AG09319 (cell line): ENCODE data around the gene VPS4B.

Experiments used
- DNase-seq: peaks from one replicate; pipeline ENCODE4 v3.0.0-alpha.2; 2010; ENCODE audit warnings: low read depth; ENCODE audit errors: extremely low read depth
- TF ChIP-seq, protein P1 (sequence below): IDR thresholded peaks from 2 replicates; pipeline ENCODE4 v1.5.1; 2011; ENCODE audit warnings: low read depth, mild to moderate bottlenecking, inconsistent platforms, low read length, moderate library complexity

VPS4B gene

DNA sequence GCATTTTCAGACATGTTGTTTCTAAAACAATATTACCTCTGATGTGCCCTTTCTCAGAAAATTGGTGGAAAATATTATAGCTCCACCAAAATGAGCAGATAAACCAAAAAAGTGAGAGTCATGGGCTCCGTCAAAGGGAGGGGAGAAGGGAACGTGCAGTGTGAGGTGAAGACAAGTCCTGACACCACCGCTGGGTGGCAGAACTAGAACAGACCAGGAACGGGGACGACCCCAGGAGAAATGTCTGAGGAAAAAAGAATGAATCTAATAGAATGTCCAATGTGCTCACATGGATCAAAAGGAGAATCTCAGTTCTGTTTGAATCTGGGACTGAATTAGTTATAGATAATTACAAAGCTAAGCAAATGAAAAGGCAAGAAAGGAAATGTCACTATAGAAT, 80.1 kb downstream of the VPS4B start:
- DNase-seq: no peak
- TF ChIP-seq, protein P1, sequence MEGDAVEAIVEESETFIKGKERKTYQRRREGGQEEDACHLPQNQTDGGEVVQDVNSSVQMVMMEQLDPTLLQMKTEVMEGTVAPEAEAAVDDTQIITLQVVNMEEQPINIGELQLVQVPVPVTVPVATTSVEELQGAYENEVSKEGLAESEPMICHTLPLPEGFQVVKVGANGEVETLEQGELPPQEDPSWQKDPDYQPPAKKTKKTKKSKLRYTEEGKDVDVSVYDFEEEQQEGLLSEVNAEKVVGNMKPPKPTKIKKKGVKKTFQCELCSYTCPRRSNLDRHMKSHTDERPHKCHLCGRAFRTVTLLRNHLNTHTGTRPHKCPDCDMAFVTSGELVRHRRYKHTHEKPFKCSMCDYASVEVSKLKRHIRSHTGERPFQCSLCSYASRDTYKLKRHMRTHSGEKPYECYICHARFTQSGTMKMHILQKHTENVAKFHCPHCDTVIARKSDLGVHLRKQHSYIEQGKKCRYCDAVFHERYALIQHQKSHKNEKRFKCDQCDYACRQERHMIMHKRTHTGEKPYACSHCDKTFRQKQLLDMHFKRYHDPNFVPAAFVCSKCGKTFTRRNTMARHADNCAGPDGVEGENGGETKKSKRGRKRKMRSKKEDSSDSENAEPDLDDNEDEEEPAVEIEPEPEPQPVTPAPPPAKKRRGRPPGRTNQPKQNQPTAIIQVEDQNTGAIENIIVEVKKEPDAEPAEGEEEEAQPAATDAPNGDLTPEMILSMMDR: peak; percentile 46

DNA sequence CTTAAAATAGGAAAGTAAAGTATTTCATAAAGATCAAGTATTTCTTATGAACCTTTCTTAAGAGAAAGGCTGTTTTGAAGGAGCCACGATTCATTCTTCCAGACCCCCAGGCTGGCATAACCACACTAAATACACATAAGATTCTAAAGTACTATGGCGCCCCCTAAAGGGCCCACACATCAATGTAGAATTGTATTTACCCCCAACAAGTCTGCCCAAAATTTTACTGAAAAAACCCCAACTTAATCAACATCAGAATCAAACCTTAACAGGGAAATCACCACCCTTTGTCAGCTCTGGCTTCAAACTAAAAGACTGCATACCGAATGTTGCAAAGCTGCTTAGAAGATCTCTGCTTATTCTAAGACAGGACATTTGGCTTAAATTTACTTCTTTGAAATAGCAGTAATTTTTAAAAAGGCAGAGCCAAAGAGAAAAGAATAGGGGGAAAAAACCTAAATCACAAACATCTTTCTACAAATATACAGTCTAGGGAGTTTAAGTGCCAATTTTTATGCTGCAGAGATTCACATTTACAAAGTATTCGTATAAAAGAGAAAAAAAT, 82.3 kb downstream of the VPS4B start:
- TF ChIP-seq, protein P1: peak; percentile 57
- peak; percentile 7 for DNase-seq
